Loucy (cell line): ENCODE measurements around the gene AHCTF1.

Source experiments
- H2AFZ ChIP-seq: fragments of 200-600 bp; sonication (generic); 2 replicates; pipeline ENCODE4 v1.6.0; 2016; ENCODE audit warnings: antibody characterized with exemption, mild to moderate bottlenecking, low read length, moderate library complexity
- H3F3A ChIP-seq: fragments of 200-600 bp; 2 replicates; pipeline ENCODE4 v1.6.0; 2016; ENCODE audit warnings: antibody characterized with exemption, low read depth, mild to moderate bottlenecking
- H3K27me3 ChIP-seq: fragments of 200-600 bp; sonication (generic); 2 replicates; pipeline ENCODE4 v1.6.1; 2014; ENCODE audit warnings: low read length, mild to moderate bottlenecking; ENCODE audit not compliant: insufficient read depth, poor library complexity, severe bottlenecking
- H3K36me3 ChIP-seq: fragments of 200-600 bp; sonication (generic); 2 replicates; pipeline ENCODE4 v1.6.1; 2016; ENCODE audit warnings: low read length; ENCODE audit not compliant: insufficient read depth
- H3K4me1 ChIP-seq: fragments of 200-600 bp; sonication (generic); 2 replicates; pipeline ENCODE4 v1.5.1; 2014; ENCODE audit warnings: low read length, mild to moderate bottlenecking; ENCODE audit not compliant: insufficient read depth, poor library complexity, severe bottlenecking
- H3K4me2 ChIP-seq: fragments of 200-600 bp; sonication (generic); 2 replicates; pipeline ENCODE4 v1.6.0; 2014; ENCODE audit warnings: antibody characterized with exemption, low read length, low read depth, mild to moderate bottlenecking; ENCODE audit not compliant: poor library complexity, severe bottlenecking
- H3K4me3 ChIP-seq: fragments of 200-600 bp; sonication (generic); 2 replicates; pipeline ENCODE4 v1.5.1; 2014; ENCODE audit warnings: low read length, mild to moderate bottlenecking, mixed read lengths; ENCODE audit not compliant: poor library complexity, severe bottlenecking
- H3K79me2 ChIP-seq: fragments of 200-600 bp; sonication (generic); 2 replicates; pipeline ENCODE4 v1.6.1; 2014; ENCODE audit warnings: low read length; ENCODE audit not compliant: insufficient read depth
- H3K9ac ChIP-seq: fragments of 200-600 bp; sonication (generic); 2 replicates; pipeline ENCODE4 v1.6.0; 2014; ENCODE audit warnings: mild to moderate bottlenecking, low read depth, low read length, moderate library complexity; ENCODE audit not compliant: poor library complexity, severe bottlenecking
- H3K9me2 ChIP-seq: fragments of 200-600 bp; sonication (generic); replicated peaks from 2 replicates; pipeline ENCODE4 v1.6.1; 2016; ENCODE audit warnings: low read depth, low read length, mixed read lengths
- H3K9me3 ChIP-seq: fragments of 200-600 bp; sonication (generic); 2 replicates; pipeline ENCODE4 v1.6.1; 2014; ENCODE audit warnings: mild to moderate bottlenecking, antibody characterized with exemption, low read length, low read depth; ENCODE audit not compliant: insufficient read depth
- H4K20me1 ChIP-seq: fragments of 200-600 bp; sonication (generic); 2 replicates; pipeline ENCODE4 v1.6.0; 2014; ENCODE audit warnings: antibody characterized with exemption, low read length, mild to moderate bottlenecking; ENCODE audit not compliant: insufficient read depth, poor library complexity, severe bottlenecking
- CTCF ChIP-seq: fragments of 200-600 bp; sonication (generic); conservative IDR thresholded peaks from 2 replicates; pipeline ENCODE4 v1.5.1; 2014; ENCODE audit warnings: mild to moderate bottlenecking, antibody characterized with exemption, low read length
- EZH2phosphoT487 ChIP-seq: fragments of 200-600 bp; IDR thresholded peaks from 2 replicates; pipeline ENCODE4 v1.6.1; 2018; ENCODE audit warnings: antibody characterized with exemption, mild to moderate bottlenecking, moderate library complexity, borderline replicate concordance

AHCTF1 gene

GRCh38 chr1:246901874-246902273 is 29.9 kb downstream of the AHCTF1 start:
- H3K4me3 ChIP-seq = no peak overlapping the region
- no peak overlapping the region for H3K4me2 ChIP-seq
- no peaks in the 10 kb centered on the region for H3K27me3 ChIP-seq
- H3F3A ChIP-seq = no peaks in the 10 kb centered on the region
- H3K9me2 ChIP-seq = no peaks in the 10 kb centered on the region
- no peaks in the 10 kb centered on the region for H3K79me2 ChIP-seq
- TF ChIP-seq EZH2phosphoT487 = no peak
- TF ChIP-seq CTCF = no peak
- no peaks in the 10 kb centered on the region for H4K20me1 ChIP-seq
- H3K9me3 ChIP-seq = no peaks in the 10 kb centered on the region
- H3K9ac ChIP-seq = no peak overlapping the region
- no peaks in the 10 kb centered on the region for H3K4me1 ChIP-seq
- peaks cover 95% of the 10 kb centered on the region for H3K36me3 ChIP-seq
- no peak overlapping the region for H2AFZ ChIP-seq

- Histone ChIP-seq H2AFZ (no peak overlapping the region), H3K27me3 (no peaks in the 10 kb centered on the region), H3K9ac (no peak overlapping the region), H3K36me3 (peaks cover 93% of the 10 kb centered on the region), H3K9me3 (no peaks in the 10 kb centered on the region), H3K4me3 (no peak overlapping the region), H3F3A (no peaks in the 10 kb centered on the region), H3K4me2 (no peak overlapping the region), H3K4me1 (no peaks in the 10 kb centered on the region), H3K9me2 (no peaks in the 10 kb centered on the region), H4K20me1 (no peaks in the 10 kb centered on the region), H3K79me2 (no peaks in the 10 kb centered on the region)
- no peak for TF ChIP-seq CTCF
- no peak for TF ChIP-seq EZH2phosphoT487
Measured at GRCh38 chr1:246897302-246897701, 34.4 kb downstream of the AHCTF1 start.

DNA sequence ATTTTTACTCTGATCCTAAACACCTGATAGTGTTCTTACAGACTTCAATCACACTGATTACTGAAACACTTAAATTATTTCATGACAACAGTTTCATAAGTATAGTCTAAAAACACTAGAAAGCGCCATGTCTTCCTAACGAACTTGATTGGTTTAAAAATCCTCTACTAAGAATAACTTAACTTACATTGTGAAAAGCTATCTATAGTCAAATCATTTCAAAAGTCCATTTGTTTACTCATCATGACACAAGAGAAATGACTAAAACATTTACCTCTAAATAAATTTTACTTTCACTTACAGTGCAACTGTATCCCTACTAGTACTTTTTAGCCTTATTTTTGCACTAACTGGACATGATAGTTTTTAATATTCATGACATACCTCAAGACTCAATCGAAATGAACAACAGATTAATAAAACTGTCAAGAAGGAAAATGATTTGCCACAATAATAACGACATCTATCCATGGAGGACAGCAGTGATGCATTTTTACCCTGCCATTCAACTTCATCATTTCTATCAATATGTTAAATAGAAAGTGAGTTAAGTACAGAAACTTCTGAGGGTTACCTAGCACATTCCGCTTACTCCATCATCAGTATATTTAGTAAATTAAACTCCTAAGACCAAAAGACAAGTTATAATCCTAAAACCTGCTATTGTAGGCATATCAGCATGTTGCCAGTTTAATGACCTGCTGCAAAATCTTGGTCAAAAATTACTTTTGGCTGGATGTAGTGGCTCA is 38.4 kb downstream of the AHCTF1 start:
- Histone ChIP-seq H3K9me2 (no peaks in the 10 kb centered on the region), H3K9me3 (no peaks in the 10 kb centered on the region), H3K79me2 (no peaks in the 10 kb centered on the region), H3K9ac (no peak overlapping the region), H4K20me1 (no peaks in the 10 kb centered on the region), H3K4me1 (no peaks in the 10 kb centered on the region), H3K27me3 (no peaks in the 10 kb centered on the region), H3K4me3 (no peak overlapping the region), H3K36me3 (peaks cover 85% of the 10 kb centered on the region), H2AFZ (no peak overlapping the region), H3K4me2 (no peak overlapping the region), H3F3A (no peaks in the 10 kb centered on the region)
- no peak for TF ChIP-seq EZH2phosphoT487
- TF ChIP-seq CTCF = no peak
